ENCODE results near the gene FGF7. TPM values are rescaled to one million over a fixed set of nuclear protein-coding genes. Genes with fewer than 3 reads are reported as not detected.

Gene FGF7
- total and polyA plus RNA-seq, 2 of the 8 experiments (the other 6 are each of a cell fraction or from before 2014, with no cell fraction given): not detected

DNA sequence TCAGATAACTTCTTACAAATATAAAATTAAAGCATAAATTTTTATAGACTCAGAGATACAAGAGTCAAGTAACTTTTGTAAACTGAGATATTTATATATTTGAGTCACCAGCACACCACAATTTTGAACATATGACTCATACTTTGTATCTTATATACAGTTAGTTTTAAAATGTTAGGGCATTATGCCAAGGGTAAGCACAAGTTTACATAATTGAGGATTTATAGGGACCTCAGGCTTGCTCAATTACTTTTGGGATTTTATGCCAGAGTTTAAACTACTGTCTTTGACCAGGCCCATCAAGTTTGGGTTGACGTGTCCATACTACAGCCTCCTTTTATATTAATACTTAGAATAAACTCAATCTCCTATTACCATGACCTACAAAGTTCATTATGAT, 7.4 kb upstream of the FGF7 start (continued):
- TF ChIP-seq NANOG (IDR thresholded peaks at IDR 0.05; ENCODE audit: insufficient read depth, low read depth, low read length, poor library complexity, severe bottlenecking) (no peak), JUN (IDR thresholded peaks at IDR 0.05; ENCODE audit: low read depth, low read length) (no peak)

Data from H1 (cell line).